Neuronal stem cell (in vitro differentiated cells): ENCODE measurements around the gene GATAD2A.

ENCODE experiments used
- DNase-seq: peaks from one replicate; pipeline ENCODE4 v3.0.0-alpha.2; 2013; ENCODE audit warnings: low spot score
- H2AFZ ChIP-seq: one replicate; pipeline ENCODE4 v1.6.1; 2013; ENCODE audit warnings: mild to moderate bottlenecking, low read length, inconsistent platforms
- H2AK5ac ChIP-seq: 2 replicates; pipeline ENCODE4 v1.6.1; 2013; ENCODE audit warnings: low read depth, mild to moderate bottlenecking, inconsistent platforms, low read length, moderate library complexity, mixed read lengths
- H2BK120ac ChIP-seq: 2 replicates; pipeline ENCODE4 v1.6.1; 2013; ENCODE audit warnings: low read depth, mild to moderate bottlenecking, inconsistent platforms, low read length, moderate library complexity, mixed read lengths
- H2BK12ac ChIP-seq: one replicate; pipeline ENCODE4 v1.6.1; 2013; ENCODE audit warnings: low read length, inconsistent platforms
- H2BK15ac ChIP-seq: 2 replicates; pipeline ENCODE4 v1.6.1; 2013; ENCODE audit warnings: mild to moderate bottlenecking, low read length, inconsistent platforms, mixed read lengths
- H2BK5ac ChIP-seq: one replicate; pipeline ENCODE4 v1.6.1; 2013; ENCODE audit warnings: inconsistent platforms, mild to moderate bottlenecking, low read length, moderate library complexity
- H3K14ac ChIP-seq: one replicate; pipeline ENCODE4 v1.6.1; 2013; ENCODE audit warnings: low read length, inconsistent platforms
- H3K18ac ChIP-seq: 2 replicates; pipeline ENCODE4 v1.6.1; 2013; ENCODE audit warnings: low read length, inconsistent platforms
- H3K23ac ChIP-seq: 2 replicates; pipeline ENCODE4 v1.6.1; 2013; ENCODE audit warnings: low read depth, mild to moderate bottlenecking, mixed read lengths, low read length, inconsistent platforms; ENCODE audit not compliant: poor library complexity
- H3K27ac ChIP-seq: replicated peaks from 3 replicates; pipeline ENCODE4 v1.5.1; 2013; ENCODE audit warnings: low read length, inconsistent platforms
- H3K27me3 ChIP-seq, 3 experiments: 2 replicates each; pipeline ENCODE4 v1.6.1; 2013; ENCODE audit warnings: low read length in 3 of 3, mild to moderate bottlenecking in 2 of 3, inconsistent platforms in 1 of 3, low read depth in 1 of 3, mixed read lengths in 1 of 3, moderate library complexity in 1 of 3; ENCODE audit not compliant: control insufficient read depth in 3 of 3, insufficient read depth in 3 of 3
- H3K36me3 ChIP-seq, 2 donors: replicated peaks in 1 of 2; 2 replicates each; pipeline ENCODE4 v1.6.1; 2013; ENCODE audit warnings: low read length in 2 of 2; ENCODE audit not compliant: control insufficient read depth in 2 of 2, insufficient read depth in 2 of 2
- H3K4ac ChIP-seq: 2 replicates; pipeline ENCODE4 v1.6.1; 2013; ENCODE audit warnings: inconsistent platforms, mild to moderate bottlenecking, low read length, moderate library complexity
- H3K4me1 ChIP-seq, 2 donors: 1 replicate in 1 of 2; 2 replicates in 1 of 2; pipeline ENCODE4 v1.6.1; 2013; ENCODE audit warnings: low read length in 2 of 2, low read depth in 1 of 2; ENCODE audit not compliant: control insufficient read depth in 2 of 2, insufficient read depth in 1 of 2
- H3K4me2 ChIP-seq: one replicate; pipeline ENCODE4 v1.6.1; 2013; ENCODE audit warnings: mild to moderate bottlenecking, low read length, inconsistent platforms; ENCODE audit not compliant: insufficient read depth, poor library complexity, severe bottlenecking
- H3K4me3 ChIP-seq, 2 donors: 2 replicates each; pipeline ENCODE4 v1.5.1; 2013; ENCODE audit warnings: low read length in 2 of 2, mild to moderate bottlenecking in 2 of 2, inconsistent platforms in 1 of 2, moderate library complexity in 1 of 2
- H3K79me1 ChIP-seq: one replicate; pipeline ENCODE4 v1.6.1; 2013; ENCODE audit warnings: low read depth, mild to moderate bottlenecking, inconsistent platforms, low read length, moderate library complexity
- H3K9ac ChIP-seq: one replicate; pipeline ENCODE4 v1.6.1; 2013; ENCODE audit warnings: mild to moderate bottlenecking, low read depth, low read length, inconsistent platforms; ENCODE audit not compliant: poor library complexity
- H3K9me3 ChIP-seq, 2 donors: replicated peaks in 1 of 2; 2 replicates each; pipeline versions ENCODE3 to v1.6.1; 2013; ENCODE audit warnings: low read length in 2 of 2, mild to moderate bottlenecking in 2 of 2, inconsistent platforms in 1 of 2, low read depth in 1 of 2, mixed read lengths in 1 of 2, moderate library complexity in 1 of 2; ENCODE audit not compliant: control insufficient read depth in 2 of 2, insufficient read depth in 1 of 2
- H4K8ac ChIP-seq: one replicate; pipeline ENCODE4 v1.6.1; 2013; ENCODE audit warnings: low read depth, mild to moderate bottlenecking, inconsistent platforms, low read length, moderate library complexity
- H4K91ac ChIP-seq: one replicate; pipeline ENCODE4 v1.6.1; 2013; ENCODE audit warnings: low read length, low read depth, mild to moderate bottlenecking, inconsistent platforms; ENCODE audit not compliant: poor library complexity
- WGBS, 2 donors: extraction: QIAGEN DNeasy Blood & Tissue Kit; methylation state at CpG; one replicate each; pipeline ENCODE4 v1.1.7; 2013; ENCODE audit warnings: missing lambda C conversion rate in 2 of 2, mixed read lengths in 1 of 2; ENCODE audit not compliant: insufficient read length in 2 of 2, insufficient replicate concordance in 1 of 2; ENCODE audit errors: extremely low coverage in 2 of 2; 5-methylcytosine and 5-hydroxymethylcytosine counted together

The GATAD2A gene

GRCh38 chr19:19515642-19516519, 110.4 kb downstream of the GATAD2A start, which contains the start of gene NDUFA13:
Gene NDUFA13 (plus strand): TSS chr19:19516225. CDS start chr19:19516239, 14 bp downstream.
- peaks cover 3 to 4% of the 10 kb centered on the region in 2 donors for H3K4me1 ChIP-seq
- H3K4me3 ChIP-seq, result peak within 1 kb of the TSS; percentile 80 to 99
- H4K91ac ChIP-seq, result no peak within 1 kb of the TSS
- H3K9me3 ChIP-seq, result peaks cover 5% of the 10 kb centered on the region in 2 donors
- no CpG with 5 or more reads among the region's 61 CpGs for WGBS, 2 donors
- peaks cover 11% of the 10 kb centered on the region for H3K79me1 ChIP-seq
- H3K9ac ChIP-seq, result peak within 1 kb of the TSS; percentile 82
- H2BK120ac ChIP-seq, result peak within 1 kb of the TSS; percentile 7
- peaks cover 10 to 34% of the 10 kb centered on the region in 2 donors for H3K36me3 ChIP-seq
- H2BK15ac ChIP-seq, result no peak within 1 kb of the TSS
- H2BK5ac ChIP-seq, result peak within 1 kb of the TSS; percentile 66
- H3K27ac ChIP-seq, result no peak within 1 kb of the TSS
- H3K27me3 ChIP-seq, result no peaks in the 10 kb centered on the region
- peak within 1 kb of the TSS; percentile 93 for H2AFZ ChIP-seq
- H3K14ac ChIP-seq, result no peak within 1 kb of the TSS
- peak within 1 kb of the TSS; percentile 90 for H2AK5ac ChIP-seq
- H3K4ac ChIP-seq, result no peak within 1 kb of the TSS
- peak within 1 kb of the TSS; percentile 69 for H3K18ac ChIP-seq
- H3K23ac ChIP-seq, result peak within 1 kb of the TSS; percentile 95
- no peak within 1 kb of the TSS for H2BK12ac ChIP-seq
- H3K4me2 ChIP-seq, result peak within 1 kb of the TSS; percentile 72
- H4K8ac ChIP-seq, result peak within 1 kb of the TSS; percentile 92
- peak; percentile 94 for DNase-seq

- Histone ChIP-seq H3K9ac (no peak overlapping the region), H2BK12ac (no peak overlapping the region), H3K18ac (no peak overlapping the region), H3K4me1 (peaks cover 3 to 4% of the 10 kb centered on the region in 2 donors), H4K8ac (no peak overlapping the region), H3K4me3 (peak overlapping the region in 1 of 2 donors; percentile 99), H3K4me2 (no peak overlapping the region), H3K14ac (no peak overlapping the region), H3K27me3 (no peaks in the 10 kb centered on the region), H3K4ac (no peak overlapping the region), H2AK5ac (no peak overlapping the region), H2BK5ac (no peak overlapping the region), H3K9me3 (peaks cover 5% of the 10 kb centered on the region in 2 donors), H3K23ac (no peak overlapping the region), H2BK15ac (no peak overlapping the region), H3K79me1 (peaks cover 11% of the 10 kb centered on the region), H3K36me3 (peaks cover 10 to 36% of the 10 kb centered on the region in 2 donors), H4K91ac (no peak overlapping the region), H3K27ac (no peak overlapping the region), H2BK120ac (no peak overlapping the region), H2AFZ (no peak overlapping the region)
- no CpG with 5 or more reads among the region's 10 CpGs for WGBS, 2 donors
- DNase-seq, result no peak
These were observed 111.8 kb downstream of the GATAD2A start for GRCh38 chr19:19517235-19517619.

GRCh38 chr19:19520989-19521388, 115.5 kb downstream of the GATAD2A start:
- peaks cover 16% of the 10 kb centered on the region for H3K79me1 ChIP-seq
- no peak overlapping the region for H4K8ac ChIP-seq
- H3K4me2 ChIP-seq, result no peak overlapping the region
- H2AFZ ChIP-seq, result no peak overlapping the region
- no peak overlapping the region for H2BK5ac ChIP-seq
- no peak overlapping the region for H2BK15ac ChIP-seq
- DNase-seq, result no peak
- H3K4ac ChIP-seq, result no peak overlapping the region
- no peaks in the 10 kb centered on the region for H3K27me3 ChIP-seq
- no peak overlapping the region for H4K91ac ChIP-seq
- no peak overlapping the region for H3K9ac ChIP-seq
- no peak overlapping the region for H3K14ac ChIP-seq
- no peak overlapping the region for H3K18ac ChIP-seq
- H3K23ac ChIP-seq, result no peak overlapping the region
- H2BK120ac ChIP-seq, result no peak overlapping the region
- H3K4me1 ChIP-seq, result peaks cover 11% of the 10 kb centered on the region in 2 donors
- no peak overlapping the region for H3K27ac ChIP-seq
- H3K9me3 ChIP-seq, result no peaks in the 10 kb centered on the region
- peaks cover 10 to 62% of the 10 kb centered on the region in 2 donors for H3K36me3 ChIP-seq
- H3K4me3 ChIP-seq, result no peak overlapping the region
- H2BK12ac ChIP-seq, result no peak overlapping the region
- H2AK5ac ChIP-seq, result no peak overlapping the region
- no CpG with 5 or more reads among the region's 6 CpGs for WGBS, 2 donors

- Histone ChIP-seq H2BK5ac (no peak overlapping the region), H3K27ac (no peak overlapping the region), H3K18ac (no peak overlapping the region), H3K14ac (no peak overlapping the region), H2BK15ac (no peak overlapping the region), H3K4me3 (no peak overlapping the region), H3K4me2 (no peak overlapping the region), H3K36me3 (peaks cover 18 to 68% of the 10 kb centered on the region in 2 donors), H2BK12ac (no peak overlapping the region), H3K27me3 (no peaks in the 10 kb centered on the region), H3K23ac (no peak overlapping the region), H2BK120ac (no peak overlapping the region), H4K91ac (no peak overlapping the region), H2AFZ (no peak overlapping the region), H3K9me3 (no peaks in the 10 kb centered on the region), H3K9ac (no peak overlapping the region), H2AK5ac (no peak overlapping the region), H3K4ac (no peak overlapping the region), H4K8ac (no peak overlapping the region), H3K4me1 (peaks cover 10 to 18% of the 10 kb centered on the region in 2 donors), H3K79me1 (peaks cover 19% of the 10 kb centered on the region)
- DNase-seq, result no peak
- no CpG with 5 or more reads among the region's 3 CpGs for WGBS, 2 donors
These were observed 117.7 kb downstream of the GATAD2A start for GRCh38 chr19:19523177-19523576.
